AG10803 (cell line): Measurements from ENCODE around the gene KCNH5.
A peak's percentile ranks its signal among the peaks of the same experiment; 100 is the strongest.

Experiments
- DNase-seq: peaks from one replicate; pipeline ENCODE4 v3.0.0; 2010; ENCODE audit warnings: low read depth
- H3K4me3 ChIP-seq: 2 replicates; pipeline ENCODE4 v1.5.1; 2011; ENCODE audit warnings: mild to moderate bottlenecking, low read length, control low read depth
- TF ChIP-seq, protein P1 (sequence below): conservative IDR thresholded peaks from 2 replicates; pipeline ENCODE4 v1.5.1; 2011; ENCODE audit warnings: mild to moderate bottlenecking, low read length, control low read depth, inconsistent platforms

The KCNH5 gene

GRCh38 chr14:62692490-62693106, 352.7 kb downstream of the KCNH5 start:
- H3K4me3 ChIP-seq, result no peak overlapping the region
- TF ChIP-seq, protein P1, sequence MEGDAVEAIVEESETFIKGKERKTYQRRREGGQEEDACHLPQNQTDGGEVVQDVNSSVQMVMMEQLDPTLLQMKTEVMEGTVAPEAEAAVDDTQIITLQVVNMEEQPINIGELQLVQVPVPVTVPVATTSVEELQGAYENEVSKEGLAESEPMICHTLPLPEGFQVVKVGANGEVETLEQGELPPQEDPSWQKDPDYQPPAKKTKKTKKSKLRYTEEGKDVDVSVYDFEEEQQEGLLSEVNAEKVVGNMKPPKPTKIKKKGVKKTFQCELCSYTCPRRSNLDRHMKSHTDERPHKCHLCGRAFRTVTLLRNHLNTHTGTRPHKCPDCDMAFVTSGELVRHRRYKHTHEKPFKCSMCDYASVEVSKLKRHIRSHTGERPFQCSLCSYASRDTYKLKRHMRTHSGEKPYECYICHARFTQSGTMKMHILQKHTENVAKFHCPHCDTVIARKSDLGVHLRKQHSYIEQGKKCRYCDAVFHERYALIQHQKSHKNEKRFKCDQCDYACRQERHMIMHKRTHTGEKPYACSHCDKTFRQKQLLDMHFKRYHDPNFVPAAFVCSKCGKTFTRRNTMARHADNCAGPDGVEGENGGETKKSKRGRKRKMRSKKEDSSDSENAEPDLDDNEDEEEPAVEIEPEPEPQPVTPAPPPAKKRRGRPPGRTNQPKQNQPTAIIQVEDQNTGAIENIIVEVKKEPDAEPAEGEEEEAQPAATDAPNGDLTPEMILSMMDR, result no peak
- no peak for DNase-seq

DNA sequence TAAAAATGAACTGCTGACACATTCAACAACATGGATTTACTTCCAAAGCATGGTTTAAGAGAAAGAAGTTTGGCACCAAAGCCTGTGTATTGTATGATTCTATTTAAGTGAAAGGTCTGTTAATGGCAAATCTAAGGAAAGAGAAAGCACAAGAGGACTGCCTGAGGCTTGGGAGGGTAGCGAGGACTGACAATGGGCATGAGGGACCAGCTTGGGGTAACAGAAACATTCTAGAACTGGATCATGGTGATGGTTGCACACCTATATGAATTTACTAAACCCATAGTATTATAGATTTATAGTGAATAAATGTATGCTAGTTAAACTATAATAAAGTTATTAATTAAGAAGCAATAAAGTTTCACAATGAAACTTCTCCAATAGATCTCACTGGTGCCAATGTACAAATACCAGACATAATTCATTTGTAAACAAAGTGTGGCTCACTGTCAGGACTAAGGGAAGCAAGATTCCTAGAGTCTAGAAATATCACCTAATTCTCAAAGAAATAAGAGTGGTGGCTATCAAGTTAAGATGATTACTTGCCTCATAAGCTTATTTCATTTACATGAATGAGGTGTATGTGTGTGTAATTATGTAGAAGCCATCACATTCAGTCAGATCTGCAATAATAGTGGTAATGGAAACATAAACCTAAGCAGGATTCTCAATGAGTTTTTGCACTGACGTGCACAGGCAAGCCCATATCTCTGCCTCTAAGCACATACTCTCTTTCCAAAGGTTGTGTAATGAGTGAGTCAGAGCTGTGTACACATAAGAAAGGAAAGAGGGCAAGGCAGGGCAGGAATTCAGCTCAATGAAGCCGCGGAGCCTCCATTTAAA, 353.4 kb downstream of the KCNH5 start:
- TF ChIP-seq, protein P1, result no peak
- peak; percentile 56 for DNase-seq
- no peak overlapping the region for H3K4me3 ChIP-seq

DNA sequence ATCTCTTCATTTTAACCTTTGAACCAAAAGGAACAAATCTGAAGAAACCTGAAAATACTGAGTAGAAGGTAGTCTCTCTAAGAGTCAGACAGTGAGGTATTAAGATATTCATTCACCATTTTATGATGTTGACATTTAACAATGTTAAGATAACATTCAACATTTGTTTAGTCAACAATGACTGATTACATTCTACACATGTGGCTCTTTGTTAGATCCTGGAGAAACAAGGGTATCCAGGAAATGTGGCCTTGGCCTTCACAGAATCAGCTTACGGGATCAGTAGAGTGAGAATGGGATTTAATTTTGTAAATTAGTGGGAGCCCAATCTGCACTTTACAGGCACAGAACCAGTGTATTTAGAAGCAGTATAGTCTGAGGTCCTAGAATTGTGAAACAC, 355.5 kb downstream of the KCNH5 start:
- H3K4me3 ChIP-seq, result no peak overlapping the region
- TF ChIP-seq, protein P1, result no peak
- DNase-seq, result no peak

- TF ChIP-seq, protein P1, result no peak
Measured at GRCh38 chr14:62687818-62688217, 357.4 kb downstream of the KCNH5 start.

DNA sequence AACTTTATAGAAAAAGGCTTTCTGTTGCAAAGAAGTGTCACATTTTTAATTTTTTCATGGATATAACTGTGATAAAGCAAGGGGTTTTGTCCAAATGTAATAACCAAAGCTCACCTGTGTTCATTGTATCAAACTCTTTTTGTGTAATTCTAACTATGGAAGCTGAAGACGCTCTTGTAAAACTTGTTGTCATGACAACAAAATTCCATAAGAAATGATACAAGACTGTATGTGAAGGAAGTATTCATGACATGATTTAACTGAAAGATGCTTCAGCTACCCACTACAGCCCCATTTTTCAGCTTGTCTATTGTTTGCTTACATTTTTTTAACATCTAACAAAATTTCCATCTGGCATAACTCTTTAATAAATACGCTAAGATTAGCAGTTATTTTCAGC, 360.9 kb downstream of the KCNH5 start:
- no peak for DNase-seq
- TF ChIP-seq, protein P1, result no peak

More at GRCh38 chr14:62687818-62688217, 357.4 kb downstream of the KCNH5 start:
- H3K4me3 ChIP-seq, result no peak overlapping the region
- no peak for DNase-seq

DNA sequence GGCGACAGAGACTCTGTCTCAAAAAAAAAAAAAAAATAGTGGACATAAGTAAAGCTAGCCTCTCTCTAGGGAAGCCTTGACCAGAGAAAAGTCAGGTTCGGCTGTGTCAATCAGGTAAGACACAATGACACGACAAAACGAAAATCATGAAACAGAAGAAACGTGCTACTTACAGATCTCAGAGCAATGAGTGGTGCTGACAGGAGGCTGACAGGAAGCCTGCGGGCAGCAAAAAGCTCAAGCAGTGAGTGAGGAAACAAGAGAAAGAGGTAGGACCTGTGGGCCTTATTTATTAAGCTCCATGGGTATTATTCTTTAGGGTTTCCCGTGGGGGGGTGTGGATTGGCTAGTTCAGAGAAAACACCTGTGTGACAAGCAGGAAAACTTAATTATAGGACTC, 363.1 kb downstream of the KCNH5 start:
- no peak for DNase-seq
- no peak overlapping the region for H3K4me3 ChIP-seq
- TF ChIP-seq, protein P1, result no peak

More for the DNA sequence above, 360.9 kb downstream of the KCNH5 start:
- no peak overlapping the region for H3K4me3 ChIP-seq
